ENCODE results near the gene MMP24OS. TPM values are rescaled to one million over a fixed set of nuclear protein-coding genes. Genes with fewer than 3 reads are reported as not detected.

The MMP24OS gene
- total RNA-seq, 4 donors from 2014 or later, result 30.4 to 41.2 (median 34.4) TPM

- Histone ChIP-seq H3K4me1 (no peaks in the 10 kb centered on the region), H3K9me3 (no peaks in the 10 kb centered on the region), H3K36me3 (no peaks in the 10 kb centered on the region), H3K27me3 (no peaks in the 10 kb centered on the region), H3K4me3 (no peak overlapping the region), H3K27ac (no peak overlapping the region)
- 82 to 84% methylated on average over 9 of the region's 9 CpGs for WGBS, 2 donors
- TF ChIP-seq EP300 (IDR thresholded peaks at IDR 0.05) (no peak), CTCF (IDR thresholded peaks at IDR 0.05) (no peak), POLR2A (IDR thresholded peaks at IDR 0.05) (no peak)
- DNase-seq (ENCODE audit: low spot score in 2 of 2), result no peak
Measured at GRCh38 chr20:35248641-35249475, 29.1 kb downstream of the MMP24OS start.

GRCh38 chr20:35246723-35247122, 31.2 kb downstream of the MMP24OS start:
- 85 to 91% methylated on average over 12 of the region's 12 CpGs for WGBS, 2 donors
- TF ChIP-seq CTCF (IDR thresholded peaks at IDR 0.05) (no peak), POLR2A (IDR thresholded peaks at IDR 0.05) (no peak), EP300 (IDR thresholded peaks at IDR 0.05) (no peak)
- Histone ChIP-seq H3K4me1 (no peaks in the 10 kb centered on the region), H3K36me3 (no peaks in the 10 kb centered on the region), H3K4me3 (no peak overlapping the region), H3K9me3 (no peaks in the 10 kb centered on the region), H3K27ac (no peak overlapping the region), H3K27me3 (no peaks in the 10 kb centered on the region)
- DNase-seq (ENCODE audit: low spot score in 2 of 2), result no peak

- H3K4me3 ChIP-seq, result no peak overlapping the region
- no peaks in the 10 kb centered on the region for H3K9me3 ChIP-seq
- no peak for TF ChIP-seq CTCF (IDR thresholded peaks at IDR 0.05)
- no peak for TF ChIP-seq EP300 (IDR thresholded peaks at IDR 0.05)
- TF ChIP-seq POLR2A (IDR thresholded peaks at IDR 0.05), result no peak
- WGBS, 2 donors, result 47 to 63% methylated on average over 2 of the region's 2 CpGs
- no peak for DNase-seq (ENCODE audit: low spot score in 2 of 2)
- no peaks in the 10 kb centered on the region for H3K4me1 ChIP-seq
- no peaks in the 10 kb centered on the region for H3K36me3 ChIP-seq
- no peak overlapping the region for H3K27ac ChIP-seq
- H3K27me3 ChIP-seq, result no peaks in the 10 kb centered on the region
Measured at GRCh38 chr20:35243986-35244385, 33.9 kb downstream of the MMP24OS start.

GRCh38 chr20:35243317-35243716, 34.6 kb downstream of the MMP24OS start:
- H3K27ac ChIP-seq, result no peak overlapping the region
- H3K27me3 ChIP-seq, result no peaks in the 10 kb centered on the region
- DNase-seq (ENCODE audit: low spot score in 2 of 2), result no peak
- H3K36me3 ChIP-seq, result no peaks in the 10 kb centered on the region
- H3K4me1 ChIP-seq, result no peaks in the 10 kb centered on the region
- H3K9me3 ChIP-seq, result no peaks in the 10 kb centered on the region
- H3K4me3 ChIP-seq, result no peak overlapping the region
- no peak for TF ChIP-seq POLR2A (IDR thresholded peaks at IDR 0.05)
- no peak for TF ChIP-seq CTCF (IDR thresholded peaks at IDR 0.05)
- no peak for TF ChIP-seq EP300 (IDR thresholded peaks at IDR 0.05)
- 56 to 67% methylated on average over 2 of the region's 2 CpGs for WGBS, 2 donors

GRCh38 chr20:35240811-35241293, 37.1 kb downstream of the MMP24OS start:
- TF ChIP-seq CTCF (IDR thresholded peaks at IDR 0.05) (no peak), POLR2A (IDR thresholded peaks at IDR 0.05) (no peak), EP300 (IDR thresholded peaks at IDR 0.05) (no peak)
- H3K27ac ChIP-seq, result no peak overlapping the region
- no peaks in the 10 kb centered on the region for H3K27me3 ChIP-seq
- no peaks in the 10 kb centered on the region for H3K9me3 ChIP-seq
- no peaks in the 10 kb centered on the region for H3K4me1 ChIP-seq
- WGBS, 2 donors, result 84 to 88% methylated on average over 2 of the region's 2 CpGs
- no peak for DNase-seq (ENCODE audit: low spot score in 2 of 2)
- H3K4me3 ChIP-seq, result no peak overlapping the region
- H3K36me3 ChIP-seq, result peaks cover 0 to 17% (median 0%) of the 10 kb centered on the region in 3 donors
